ENCODE data around the gene FAN1.

GRCh38 chr15:30930422-30930821, 26.7 kb downstream of the FAN1 start:
- TF ChIP-seq, protein P1, sequence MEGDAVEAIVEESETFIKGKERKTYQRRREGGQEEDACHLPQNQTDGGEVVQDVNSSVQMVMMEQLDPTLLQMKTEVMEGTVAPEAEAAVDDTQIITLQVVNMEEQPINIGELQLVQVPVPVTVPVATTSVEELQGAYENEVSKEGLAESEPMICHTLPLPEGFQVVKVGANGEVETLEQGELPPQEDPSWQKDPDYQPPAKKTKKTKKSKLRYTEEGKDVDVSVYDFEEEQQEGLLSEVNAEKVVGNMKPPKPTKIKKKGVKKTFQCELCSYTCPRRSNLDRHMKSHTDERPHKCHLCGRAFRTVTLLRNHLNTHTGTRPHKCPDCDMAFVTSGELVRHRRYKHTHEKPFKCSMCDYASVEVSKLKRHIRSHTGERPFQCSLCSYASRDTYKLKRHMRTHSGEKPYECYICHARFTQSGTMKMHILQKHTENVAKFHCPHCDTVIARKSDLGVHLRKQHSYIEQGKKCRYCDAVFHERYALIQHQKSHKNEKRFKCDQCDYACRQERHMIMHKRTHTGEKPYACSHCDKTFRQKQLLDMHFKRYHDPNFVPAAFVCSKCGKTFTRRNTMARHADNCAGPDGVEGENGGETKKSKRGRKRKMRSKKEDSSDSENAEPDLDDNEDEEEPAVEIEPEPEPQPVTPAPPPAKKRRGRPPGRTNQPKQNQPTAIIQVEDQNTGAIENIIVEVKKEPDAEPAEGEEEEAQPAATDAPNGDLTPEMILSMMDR (IDR thresholded peaks at IDR 0.05; ENCODE audit: extremely low read depth in 1 of 2, insufficient read depth in 1 of 2, low read depth in 1 of 2, low read length in 2 of 2): no peak
- TF ChIP-seq POLR2AphosphoS5 (IDR thresholded peaks at IDR 0.05; ENCODE audit: insufficient read depth, low read depth, low read length): no peak
- TF ChIP-seq MYC (IDR thresholded peaks at IDR 0.05; ENCODE audit: low read depth, low read length): no peak
- TF ChIP-seq POLR2A (IDR thresholded peaks at IDR 0.05; ENCODE audit: low read depth, low read length): no peak
- TF ChIP-seq GATA2 (IDR thresholded peaks at IDR 0.05; ENCODE audit: insufficient read depth, insufficient read length, low read depth, low read length): no peak
- no peak for TF ChIP-seq EZH2 (IDR thresholded peaks at IDR 0.05; ENCODE audit: borderline replicate concordance, low read depth, low read length, severe bottlenecking)
- TF ChIP-seq, protein P2, sequence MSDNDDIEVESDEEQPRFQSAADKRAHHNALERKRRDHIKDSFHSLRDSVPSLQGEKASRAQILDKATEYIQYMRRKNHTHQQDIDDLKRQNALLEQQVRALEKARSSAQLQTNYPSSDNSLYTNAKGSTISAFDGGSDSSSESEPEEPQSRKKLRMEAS (IDR thresholded peaks at IDR 0.05; ENCODE audit: insufficient read depth, insufficient read length): no peak
